HT-29 (cell line): ENCODE results near the gene POLE. TPM values are rescaled to one million over a fixed set of nuclear protein-coding genes. Genes with fewer than 3 reads are reported as not detected.
A peak's percentile ranks its signal among the peaks of the same experiment; 100 is the strongest.
"Not testable (repeated sequence)": the region's sequence is repeated elsewhere in the genome, so short reads cannot be mapped to it uniquely, and the experiment has no call there.

Experiments used
- DNase-seq: peaks from one replicate; pipeline ENCODE4 v3.0.0-alpha.2; 2015; ENCODE audit warnings: low spot score
- total RNA-seq: library from RNA; depleted of rRNA; stranded (reverse); fragments of >200 nt; shearing (Covaris generic); gene quantifications from 2 replicates; pipeline ENCODE4 v1.2.3, GENCODE V29; 2014

The POLE gene
- total RNA-seq, 1 experiment from 2014 or later, result 104 TPM

GRCh38 chr12:132717531-132718387 lies 30.6 kb upstream of the POLE start:
- DNase-seq, result no peak

- DNase-seq, result no peak
Measured at GRCh38 chr12:132717011-132717410, 29.9 kb upstream of the POLE start.

- DNase-seq, result no peak
Measured at GRCh38 chr12:132716356-132716755, 29.2 kb upstream of the POLE start.

GRCh38 chr12:132715874-132716273 lies 28.7 kb upstream of the POLE start:
- no peak for DNase-seq

GRCh38 chr12:132713123-132713522 lies 26.0 kb upstream of the POLE start:
- DNase-seq, result no peak

GRCh38 chr12:132711080-132711843 lies 24.1 kb upstream of the POLE start:
- DNase-seq, result no peak

- peak; percentile 90 for DNase-seq
Measured at GRCh38 chr12:132710405-132711079, 23.4 kb upstream of the POLE start, which contains the start of gene PGAM5. Gene PGAM5 (plus strand): TSS chr12:132710842. CDS start chr12:132710877, 35 bp downstream.

- peak; percentile 37 for DNase-seq
Measured at GRCh38 chr12:132710043-132710404, 22.9 kb upstream of the POLE start.

GRCh38 chr12:132708150-132708549 lies 21.0 kb upstream of the POLE start:
- DNase-seq, result no peak

GRCh38 chr12:132707241-132707640 lies 20.1 kb upstream of the POLE start:
- DNase-seq, result no peak

- DNase-seq, result no peak
Measured at GRCh38 chr12:132703641-132704040, 16.5 kb upstream of the POLE start.

- no peak for DNase-seq
Measured at GRCh38 chr12:132702640-132703039, 15.5 kb upstream of the POLE start.

GRCh38 chr12:132700212-132700822 lies 13.2 kb upstream of the POLE start:
- DNase-seq, result peak; percentile 45

- DNase-seq, result no peak
Measured at GRCh38 chr12:132698341-132698740, 11.2 kb upstream of the POLE start.

- DNase-seq, result no peak
Measured at GRCh38 chr12:132695431-132695830, 8.3 kb upstream of the POLE start.

- not testable (repeated sequence) for DNase-seq
Measured at GRCh38 chr12:132694888-132695287, 7.7 kb upstream of the POLE start.

- not testable (repeated sequence) for DNase-seq
Measured at GRCh38 chr12:132692030-132692429, 4.9 kb upstream of the POLE start.

GRCh38 chr12:132690112-132690511 lies 3.0 kb upstream of the POLE start:
- DNase-seq, result no peak

- DNase-seq, result peak; percentile 66
Measured at GRCh38 chr12:132689227-132689626, 2.1 kb upstream of the POLE start.

- no peak for DNase-seq
Measured at GRCh38 chr12:132686825-132687210, 324 bp downstream of the POLE start.

GRCh38 chr12:132685400-132685799 lies 1.7 kb downstream of the POLE start:
- no peak for DNase-seq

GRCh38 chr12:132677492-132677891 lies 9.7 kb downstream of the POLE start:
- DNase-seq, result no peak
